HG03196 (cell line): ENCODE data around the gene FBXO22.
"Not testable (repeated sequence)": the region's sequence is repeated elsewhere in the genome, so short reads cannot be mapped to it uniquely, and the experiment has no call there.

Experiments
- ATAC-seq: cut with Tn5 transposase; IDR thresholded peaks from one replicate; pipeline ENCODE4 v1.9.1; 2021; ENCODE audit not compliant: unreplicated experiment

The FBXO22 gene

DNA sequence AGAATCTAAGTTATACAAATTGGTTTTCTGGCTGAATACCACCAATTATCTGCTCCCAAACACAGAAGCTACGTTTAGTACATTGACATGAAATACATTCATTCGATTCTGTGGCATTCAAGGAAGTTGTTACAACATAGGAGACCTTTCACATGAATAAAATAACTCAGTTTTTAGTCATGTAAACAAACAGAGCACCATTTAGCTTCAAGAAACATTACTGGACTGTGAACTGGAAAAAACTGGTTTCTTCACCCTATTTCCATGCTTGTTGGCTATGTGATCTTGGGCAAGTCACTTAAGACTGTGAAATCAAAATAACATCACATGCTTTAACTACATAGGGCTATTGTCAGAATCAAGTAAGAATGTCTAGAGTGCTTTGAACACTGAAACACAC, 62.4 kb downstream of the FBXO22 start:
- ATAC-seq: no peak

- not testable (repeated sequence) for ATAC-seq
Observed at GRCh38 chr15:75976766-75977165, 73.1 kb downstream of the FBXO22 start.

GRCh38 chr15:75981149-75981815, 77.6 kb downstream of the FBXO22 start:
- ATAC-seq: no peak

GRCh38 chr15:75982468-75982867, 78.8 kb downstream of the FBXO22 start:
- ATAC-seq: no peak

DNA sequence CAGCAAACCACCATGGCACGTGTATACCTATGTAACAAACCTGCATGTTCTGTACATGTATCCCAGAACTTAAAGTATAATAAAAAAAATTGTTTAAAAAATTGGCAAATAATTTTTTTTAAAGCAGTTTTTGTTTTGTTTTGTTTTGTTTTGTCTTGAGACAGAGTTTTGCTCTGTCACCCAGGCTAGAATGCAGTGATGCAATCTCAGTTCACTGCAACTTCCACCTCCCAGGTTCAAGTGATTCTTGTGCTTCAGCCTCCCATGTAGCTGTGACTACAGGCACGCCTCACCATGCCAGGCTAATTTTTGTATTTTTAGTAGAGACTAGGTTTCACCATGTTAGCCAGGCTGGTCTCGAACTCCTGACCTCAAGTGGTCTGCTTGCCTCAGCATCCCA, 81.0 kb downstream of the FBXO22 start:
- ATAC-seq: not testable (repeated sequence)

GRCh38 chr15:75985971-75986370, 82.3 kb downstream of the FBXO22 start:
- no peak for ATAC-seq

- no peak for ATAC-seq
Observed at GRCh38 chr15:75989045-75989444, 85.4 kb downstream of the FBXO22 start.

- no peak for ATAC-seq
Observed at GRCh38 chr15:75989875-75990274, 86.2 kb downstream of the FBXO22 start.
